Measurements from ENCODE around the gene PRRT1. TPM values are rescaled to one million over a fixed set of nuclear protein-coding genes. Genes with fewer than 3 reads are reported as not detected.
"Not testable (repeated sequence)": the region's sequence is repeated elsewhere in the genome, so short reads cannot be mapped to it uniquely, and the experiment has no call there.

PRRT1 gene
- polyA plus RNA-seq, 1 donor: 1.3 TPM

DNA sequence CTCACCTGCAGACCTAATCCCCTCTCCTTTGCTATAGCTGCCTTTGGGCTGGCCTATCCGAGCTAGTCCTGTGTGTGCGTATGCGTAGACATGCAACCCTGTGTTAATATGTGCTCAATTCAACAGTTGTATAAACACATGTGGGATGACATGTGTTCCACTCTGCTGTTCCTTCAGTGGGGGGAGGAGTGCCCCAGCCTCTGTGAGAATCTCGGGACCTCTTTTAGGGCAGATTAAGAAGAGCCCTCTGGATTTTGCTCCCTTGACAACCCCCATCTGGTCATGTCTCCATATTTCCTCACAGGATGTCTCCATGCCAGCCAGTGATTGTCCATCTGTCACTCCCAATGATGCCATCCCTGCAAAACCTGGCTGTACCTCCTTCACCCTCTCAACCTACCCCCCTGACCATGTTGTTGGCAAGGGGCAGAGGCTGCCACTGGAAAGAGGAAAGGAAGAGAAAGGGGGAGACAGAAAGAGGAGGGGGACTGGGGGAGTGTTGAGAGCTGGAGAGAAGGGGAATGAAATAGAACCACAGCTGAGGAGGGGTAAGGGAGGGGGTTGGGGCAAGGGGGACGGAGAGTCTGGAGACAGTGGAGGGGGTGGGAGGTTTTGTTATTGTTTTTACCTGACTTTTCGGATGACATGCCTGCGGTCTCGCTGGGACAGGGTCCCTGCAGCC lies 417 bp downstream of the PRRT1 start:
- no peak for DNase-seq (ENCODE audit: low read depth)

DNA sequence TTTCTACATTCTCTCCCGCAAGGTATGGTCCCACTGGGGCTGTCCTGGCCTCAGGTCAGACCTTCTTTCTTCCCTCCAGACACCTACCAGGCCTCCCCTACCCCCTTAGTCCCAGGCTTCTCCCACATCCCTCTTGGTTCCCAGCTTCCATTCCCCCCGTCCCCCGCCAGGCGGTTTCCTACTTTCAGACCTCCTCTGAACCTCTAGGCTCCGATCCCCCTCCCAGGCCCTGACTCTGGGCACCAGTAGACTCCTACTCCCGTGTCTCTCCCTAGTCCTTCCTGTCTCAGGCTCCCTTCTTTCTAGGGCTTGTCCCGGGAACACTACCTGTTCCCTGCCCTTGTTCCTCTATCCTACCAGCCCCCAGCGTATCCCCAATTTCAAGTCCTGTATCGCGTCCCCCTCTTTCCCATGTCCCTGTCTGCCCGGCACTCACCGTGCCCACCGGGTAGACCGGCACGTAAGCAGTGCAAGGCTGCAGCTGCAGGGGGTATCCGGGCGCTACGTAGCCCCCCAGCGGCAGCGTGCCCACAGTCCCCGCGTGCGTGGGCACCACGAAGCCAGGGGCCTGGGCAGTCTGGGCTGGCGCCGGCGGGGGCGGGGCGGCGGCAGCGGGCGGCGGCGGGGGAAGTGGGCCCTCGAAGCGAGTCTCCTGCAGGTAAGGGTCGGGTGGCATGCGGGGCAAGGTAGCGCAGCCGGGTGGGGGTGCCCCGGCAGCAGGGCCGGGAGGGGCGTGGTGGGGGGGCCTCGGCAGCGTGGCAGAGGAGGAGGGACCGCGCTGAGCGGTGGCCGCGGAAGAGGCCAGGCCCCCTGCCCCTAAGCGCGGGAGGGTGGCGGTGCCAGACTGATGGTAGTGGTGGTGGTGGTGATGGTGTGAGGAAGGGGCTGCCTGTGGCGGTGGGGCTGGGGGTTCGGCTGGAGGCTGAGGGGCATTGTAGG lies 1.5 kb downstream of the PRRT1 start:
- no peak for DNase-seq (ENCODE audit: low read depth)

DNA sequence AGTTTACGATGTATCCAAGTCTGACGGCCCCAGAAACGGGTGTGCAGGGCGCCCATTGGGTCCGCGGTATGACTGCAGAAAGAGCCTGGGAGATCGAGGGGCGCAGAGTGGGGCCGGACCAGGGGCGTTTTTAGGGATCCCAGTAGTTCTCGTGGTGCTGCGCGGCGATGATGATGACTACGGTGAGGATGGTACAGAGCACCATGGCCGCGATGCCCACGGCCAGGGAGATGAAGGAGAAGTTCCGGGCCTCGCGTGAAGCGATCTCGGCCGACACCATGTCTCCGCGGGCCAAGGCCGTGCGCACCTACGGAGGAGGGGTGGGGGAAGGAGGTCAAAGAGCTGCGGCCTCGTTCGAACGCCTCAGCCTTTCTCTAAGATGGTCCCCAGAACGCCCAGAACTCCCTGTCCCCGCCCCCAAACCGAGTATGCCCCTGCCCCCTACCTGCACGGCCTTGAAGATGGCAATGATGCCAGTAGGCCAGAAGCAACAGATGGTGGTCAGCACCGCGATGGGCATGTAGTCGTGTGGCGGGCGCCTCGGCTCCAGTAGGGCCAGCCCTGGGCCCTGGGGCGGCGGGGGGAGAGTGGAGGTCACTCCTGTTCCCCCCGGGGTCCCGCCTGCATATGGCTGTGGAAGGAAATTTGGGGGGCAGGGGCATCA lies 2.5 kb downstream of the PRRT1 start:
- DNase-seq (ENCODE audit: low read depth): no peak

DNA sequence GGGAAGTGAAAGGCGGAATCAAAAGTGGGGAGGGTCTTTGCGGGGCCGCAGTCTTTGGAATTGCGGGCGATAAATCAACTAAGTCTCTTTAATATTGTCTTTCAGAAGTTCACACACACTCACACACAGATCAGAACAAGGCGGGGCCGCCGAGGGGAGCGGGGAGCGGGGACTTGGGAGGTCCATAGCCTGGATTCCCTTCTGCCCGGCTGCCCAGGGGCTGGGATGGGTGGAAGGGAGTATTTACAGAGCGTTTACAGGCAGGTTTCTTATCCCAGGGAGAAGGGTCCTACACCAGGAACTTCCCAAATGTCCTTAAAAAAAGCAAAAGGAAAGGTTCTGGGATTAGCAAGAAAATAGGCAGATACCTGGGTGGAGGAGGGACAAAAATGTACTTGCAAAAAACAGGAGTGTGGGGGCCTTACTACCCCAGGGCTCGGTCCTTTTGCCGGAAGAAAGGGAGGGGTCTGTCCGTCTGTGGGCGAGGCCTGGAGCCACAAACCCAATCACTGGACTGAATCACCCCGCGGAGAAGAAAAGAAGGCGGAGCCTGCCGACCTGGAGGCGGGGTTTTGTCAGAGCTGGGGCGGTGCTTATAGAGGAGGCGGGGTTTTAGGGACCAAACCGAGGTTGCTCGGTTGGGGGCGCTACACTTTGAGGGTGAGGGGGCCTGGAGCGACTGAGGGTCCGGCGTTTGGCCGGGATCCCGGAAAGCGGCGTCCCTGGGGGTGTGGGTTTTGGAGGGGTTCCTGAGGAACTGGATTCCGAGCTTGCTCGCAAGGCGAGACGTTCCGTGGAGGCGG lies 3.2 kb downstream of the PRRT1 start:
- no peak for DNase-seq (ENCODE audit: low read depth)

DNA sequence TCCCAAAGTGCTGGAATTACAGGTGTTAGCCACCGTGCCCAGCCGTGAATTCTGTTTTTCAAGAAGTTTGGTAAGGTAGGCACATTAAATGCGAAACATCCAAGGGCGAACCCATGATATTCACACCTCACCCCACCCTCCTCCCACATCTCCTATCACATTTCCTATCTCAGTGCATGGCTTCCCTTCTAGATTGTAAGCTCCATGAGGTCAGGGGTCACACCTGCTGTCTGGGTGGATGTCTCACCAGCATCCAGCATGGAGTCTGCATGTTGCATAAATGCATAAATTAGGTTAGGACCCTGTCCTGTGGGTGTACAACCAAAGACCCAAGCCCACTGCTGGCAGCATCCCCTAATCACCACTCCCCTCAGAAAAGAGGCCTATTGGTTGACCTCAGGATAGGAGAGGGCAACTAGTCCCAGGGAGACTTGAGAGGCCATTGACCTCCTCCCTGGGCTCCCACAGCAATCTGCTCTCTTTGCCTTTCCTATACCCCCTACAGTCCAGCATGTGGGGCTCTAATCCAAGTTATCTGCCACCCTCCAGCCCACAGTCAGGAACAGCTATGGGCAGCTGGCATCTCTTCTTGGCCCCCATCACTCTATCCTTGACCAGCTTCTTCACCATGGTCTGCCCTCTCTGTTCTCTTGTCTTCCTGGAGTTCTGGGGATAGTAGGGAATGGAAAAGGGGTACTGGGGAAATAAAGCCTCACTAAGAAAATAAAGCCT lies 4.2 kb downstream of the PRRT1 start:
- DNase-seq (ENCODE audit: low read depth): no peak

DNA sequence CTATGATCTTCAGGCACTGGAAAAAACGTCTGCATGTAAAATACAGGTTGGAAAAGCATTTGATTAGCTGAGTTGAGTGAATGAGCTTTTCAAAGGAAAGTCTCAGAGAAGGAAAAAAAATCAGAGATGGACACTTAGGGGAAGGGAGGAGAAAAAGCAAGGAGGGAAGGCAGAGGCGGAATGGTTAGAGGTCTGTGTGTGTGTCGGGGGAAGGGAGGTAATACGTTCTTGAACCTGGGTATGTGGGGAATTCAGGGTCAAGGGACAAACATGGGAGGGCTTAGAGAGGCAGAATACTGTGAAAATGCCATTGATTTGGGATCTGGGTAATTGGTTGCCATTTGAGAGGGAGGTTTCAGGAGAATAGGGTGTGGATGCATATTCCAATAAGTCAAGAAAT lies 5.1 kb downstream of the PRRT1 start:
- no peak for DNase-seq (ENCODE audit: low read depth)

DNA sequence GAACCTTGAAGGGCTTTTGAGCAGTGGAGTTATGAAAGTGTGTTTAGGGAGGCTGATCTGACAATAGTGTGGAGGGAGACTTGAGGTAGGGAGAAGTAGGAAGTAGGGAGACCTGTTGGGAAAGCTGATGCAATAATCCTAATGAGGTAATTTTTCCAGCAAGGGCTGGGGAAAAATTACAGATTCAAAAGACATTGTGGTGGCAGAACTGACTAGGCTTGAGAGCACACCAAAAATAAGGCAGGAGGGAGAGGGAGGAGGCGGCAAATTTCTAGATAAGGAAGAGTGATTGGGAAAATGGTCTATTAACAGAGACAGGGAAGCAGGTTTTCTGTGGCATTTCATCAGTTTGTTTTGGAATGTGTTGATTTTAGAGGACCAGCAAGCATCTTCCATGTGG lies 5.5 kb downstream of the PRRT1 start:
- no peak for DNase-seq (ENCODE audit: low read depth)

DNA sequence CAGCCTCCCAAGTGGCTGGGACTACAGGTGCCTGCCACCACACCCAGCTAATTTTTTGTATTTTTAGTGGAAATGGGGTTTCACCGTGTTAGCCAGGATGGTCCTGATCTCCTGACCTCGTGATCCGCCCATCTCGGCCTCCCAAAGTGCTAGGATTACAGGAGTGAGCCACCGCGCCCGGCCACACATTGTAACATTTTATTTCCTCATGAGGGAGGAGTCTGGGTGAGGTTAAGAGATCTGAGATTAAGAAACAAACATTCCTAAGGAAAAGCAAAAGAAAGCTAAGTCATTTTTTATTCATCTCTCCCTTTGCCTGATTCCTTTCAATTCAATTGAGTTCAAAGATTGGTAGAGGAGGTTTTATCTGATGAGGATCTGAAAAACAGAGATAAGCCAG lies 7.5 kb downstream of the PRRT1 start:
- DNase-seq (ENCODE audit: low read depth): not testable (repeated sequence)

DNA sequence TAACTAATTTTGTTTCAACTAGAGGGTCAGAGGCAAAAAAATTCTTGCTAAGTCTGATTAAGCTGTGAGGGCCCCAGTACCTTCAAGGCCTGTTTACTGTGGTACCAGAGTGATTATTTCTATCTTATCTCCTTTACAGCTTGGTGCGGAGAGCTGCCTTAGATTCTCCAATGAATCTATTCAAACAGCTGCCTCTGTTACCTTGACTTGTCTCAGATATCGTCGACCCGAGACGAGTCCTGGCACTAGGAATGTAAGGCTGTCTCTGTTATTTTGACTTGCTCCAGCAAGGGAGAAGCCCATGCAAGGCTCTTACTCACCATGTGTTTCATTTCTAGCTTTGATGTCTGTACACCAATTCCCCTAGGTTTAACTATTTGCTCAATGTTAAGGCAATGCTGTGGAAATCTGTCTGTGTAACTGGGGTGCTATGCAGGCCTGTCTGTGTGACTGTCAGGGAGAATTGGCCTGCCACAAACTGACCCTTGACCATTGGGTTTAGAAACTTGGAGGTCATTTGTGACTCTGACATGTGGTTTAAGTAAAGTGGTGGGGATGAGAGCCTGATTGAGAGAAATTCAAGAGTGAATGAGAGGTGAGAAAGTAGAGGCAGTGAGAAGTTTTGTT lies 11.2 kb downstream of the PRRT1 start:
- DNase-seq (ENCODE audit: low read depth): no peak

DNA sequence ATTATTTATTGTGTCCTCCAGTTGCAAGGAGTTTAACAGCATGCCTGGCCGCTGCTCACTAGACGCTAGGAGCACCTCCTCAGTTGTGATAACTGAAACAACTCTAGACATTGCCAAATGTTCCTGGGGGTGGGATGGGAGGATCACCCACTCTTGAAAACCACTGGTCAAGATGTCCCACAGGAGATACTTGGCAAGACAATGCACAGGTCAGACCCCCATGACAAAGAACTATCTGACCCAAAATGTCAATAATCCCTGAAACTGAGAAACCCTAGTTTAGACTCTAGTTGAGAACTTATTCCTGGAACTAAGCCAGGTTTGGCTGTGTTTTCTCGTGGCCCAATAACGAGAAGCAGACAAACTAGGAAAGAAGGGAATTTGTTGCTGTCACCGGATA lies 12.1 kb downstream of the PRRT1 start:
- no peak for DNase-seq (ENCODE audit: low read depth)

DNA sequence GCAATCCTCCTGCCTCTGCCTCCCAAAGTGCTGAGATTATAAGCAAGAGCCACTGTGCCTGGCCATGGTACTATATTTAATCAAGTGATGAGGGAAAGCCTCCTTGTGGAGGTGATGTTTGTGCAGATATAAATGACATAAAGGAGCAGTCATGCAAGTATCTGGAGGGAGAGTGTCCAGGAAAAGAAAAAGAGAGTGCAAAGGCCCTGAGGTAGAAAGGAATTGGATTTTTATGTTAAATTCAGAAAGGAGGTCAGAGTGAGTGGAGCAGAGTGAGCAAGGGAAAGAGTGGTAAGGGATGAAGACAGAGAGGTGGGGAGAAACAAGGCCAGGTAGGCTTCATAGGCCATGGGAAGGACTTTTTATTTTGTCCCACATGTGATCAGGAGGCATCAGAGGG lies 14.3 kb downstream of the PRRT1 start:
- DNase-seq (ENCODE audit: low read depth): no peak

DNA sequence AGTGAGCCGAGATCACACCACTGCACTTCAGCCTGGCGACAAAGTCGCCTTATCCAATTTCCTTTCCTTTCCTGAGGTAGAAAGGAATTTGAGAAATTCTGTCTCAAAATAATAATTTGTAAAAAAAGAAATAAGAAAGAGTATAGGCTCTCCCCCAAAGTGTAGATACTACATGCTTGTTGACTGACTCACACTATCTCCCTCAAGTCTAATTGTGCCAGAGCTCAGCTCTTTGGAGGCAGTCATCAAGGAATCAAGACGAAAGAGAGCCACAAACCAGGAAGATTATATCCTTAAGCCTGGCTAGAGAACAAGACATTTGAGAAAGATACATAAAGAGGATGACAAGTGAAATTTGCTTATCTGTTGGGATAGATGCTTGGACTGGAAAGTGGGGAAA lies 18.0 kb downstream of the PRRT1 start:
- no peak for DNase-seq (ENCODE audit: low read depth)

DNA sequence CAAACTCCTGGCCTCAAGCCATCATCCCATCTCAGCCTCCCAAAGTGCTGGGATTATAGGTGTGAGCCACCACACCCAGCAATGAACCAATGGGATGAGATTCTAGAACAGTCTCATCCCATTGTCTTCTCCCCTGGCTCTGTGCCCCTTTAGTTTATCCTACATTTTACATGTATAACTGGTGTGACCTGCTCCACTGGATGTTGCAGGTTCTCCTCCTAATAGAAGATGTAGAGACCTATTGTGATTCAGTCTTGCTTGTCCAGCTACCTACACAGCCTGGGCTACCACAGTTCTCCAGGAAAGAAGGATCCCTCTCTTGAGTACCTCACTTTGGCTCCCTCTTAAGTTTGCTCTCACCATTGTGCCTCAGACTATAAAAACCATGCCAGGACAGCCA lies 19.6 kb downstream of the PRRT1 start:
- DNase-seq (ENCODE audit: low read depth): no peak

DNA sequence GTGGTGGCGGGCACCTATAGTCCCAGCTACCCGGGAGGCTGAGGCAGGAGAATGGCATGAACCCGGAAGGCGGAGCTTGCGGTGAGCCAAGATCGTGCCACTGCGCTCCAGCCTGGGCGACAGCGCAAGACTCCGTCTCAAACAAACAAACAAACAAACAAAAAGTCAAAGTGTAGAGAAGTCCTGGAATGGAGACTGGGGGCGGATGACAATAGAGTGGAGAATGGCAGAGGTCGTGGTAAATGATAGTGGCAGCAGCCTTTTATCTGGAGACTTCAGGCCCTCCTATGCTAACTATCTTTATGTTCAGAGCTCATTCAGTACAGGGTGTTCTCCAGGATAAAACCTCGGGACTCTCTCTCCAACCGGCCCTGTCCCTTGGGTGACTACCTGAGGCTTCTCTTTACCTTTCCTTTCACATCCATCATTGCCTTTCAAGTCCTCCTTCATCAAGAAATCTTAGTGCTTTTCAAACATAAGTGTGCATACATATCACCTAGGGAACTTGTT lies 20.2 kb downstream of the PRRT1 start:
- DNase-seq (ENCODE audit: low read depth): no peak

DNA sequence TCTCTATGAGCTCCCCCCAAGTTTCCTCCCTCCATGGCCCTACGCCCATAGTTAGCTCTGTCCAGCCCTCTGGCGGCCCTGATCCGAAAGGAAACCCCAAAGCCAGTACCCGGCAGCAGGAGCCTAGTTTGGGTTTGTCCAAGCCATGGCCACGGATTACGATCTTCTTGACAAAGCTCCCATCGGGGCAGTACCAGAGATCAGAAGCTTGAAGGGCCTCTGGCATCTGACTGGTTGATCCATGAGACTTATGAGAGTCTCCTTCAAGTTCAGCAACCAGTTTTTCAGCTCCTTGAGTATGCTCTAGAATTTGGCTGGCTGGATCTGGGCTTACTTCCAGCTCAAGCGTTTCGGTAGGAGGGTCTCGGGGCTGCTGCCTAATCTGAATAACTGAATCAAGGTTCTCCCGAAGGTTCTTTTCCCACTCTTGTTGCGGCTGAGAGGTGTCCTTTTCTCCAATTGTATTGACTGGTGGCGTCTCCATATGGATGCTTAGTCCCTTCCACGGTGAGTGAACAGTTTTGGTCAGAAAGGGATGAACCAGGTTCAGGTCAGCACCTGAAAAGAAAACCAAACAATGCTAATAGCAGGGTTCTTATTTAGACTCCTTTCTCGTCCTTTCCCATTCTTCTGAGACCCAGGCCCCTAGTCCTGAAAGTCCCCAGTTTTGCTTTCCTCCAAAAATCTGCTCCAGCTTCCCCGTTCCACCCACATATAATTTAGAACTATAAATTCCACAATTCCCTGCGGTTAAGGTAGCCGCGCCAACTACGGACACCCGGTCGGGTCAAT lies 22.2 kb downstream of the PRRT1 start:
- DNase-seq (ENCODE audit: low read depth): no peak

DNA sequence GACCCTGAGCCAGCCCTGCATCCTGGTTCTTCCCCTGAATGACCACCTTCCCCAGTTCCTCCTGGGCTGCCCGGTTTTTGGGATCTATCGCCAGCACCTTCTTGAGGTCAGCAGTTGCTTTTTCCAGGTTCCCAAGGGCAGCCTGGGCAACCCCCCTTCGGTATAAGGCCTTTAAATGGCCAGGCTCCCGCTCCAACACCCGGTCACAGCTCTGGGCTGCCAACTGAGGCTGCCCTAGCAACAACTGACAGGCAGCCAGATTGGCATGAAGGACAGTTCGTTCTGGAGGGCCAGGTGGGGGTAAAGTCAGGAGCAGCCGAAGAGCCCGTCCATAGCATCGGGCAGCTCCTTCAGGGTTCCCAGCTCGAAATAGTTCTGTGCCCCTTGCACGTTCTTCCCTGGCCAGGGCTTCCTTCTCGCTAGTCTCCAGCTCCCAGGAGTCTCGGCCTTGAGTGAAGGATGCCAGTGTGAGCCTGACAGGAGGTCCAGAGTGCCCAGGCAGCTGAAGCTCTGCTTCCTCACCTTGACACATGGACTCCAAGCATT lies 22.9 kb downstream of the PRRT1 start:
- DNase-seq (ENCODE audit: low read depth): no peak

DNA sequence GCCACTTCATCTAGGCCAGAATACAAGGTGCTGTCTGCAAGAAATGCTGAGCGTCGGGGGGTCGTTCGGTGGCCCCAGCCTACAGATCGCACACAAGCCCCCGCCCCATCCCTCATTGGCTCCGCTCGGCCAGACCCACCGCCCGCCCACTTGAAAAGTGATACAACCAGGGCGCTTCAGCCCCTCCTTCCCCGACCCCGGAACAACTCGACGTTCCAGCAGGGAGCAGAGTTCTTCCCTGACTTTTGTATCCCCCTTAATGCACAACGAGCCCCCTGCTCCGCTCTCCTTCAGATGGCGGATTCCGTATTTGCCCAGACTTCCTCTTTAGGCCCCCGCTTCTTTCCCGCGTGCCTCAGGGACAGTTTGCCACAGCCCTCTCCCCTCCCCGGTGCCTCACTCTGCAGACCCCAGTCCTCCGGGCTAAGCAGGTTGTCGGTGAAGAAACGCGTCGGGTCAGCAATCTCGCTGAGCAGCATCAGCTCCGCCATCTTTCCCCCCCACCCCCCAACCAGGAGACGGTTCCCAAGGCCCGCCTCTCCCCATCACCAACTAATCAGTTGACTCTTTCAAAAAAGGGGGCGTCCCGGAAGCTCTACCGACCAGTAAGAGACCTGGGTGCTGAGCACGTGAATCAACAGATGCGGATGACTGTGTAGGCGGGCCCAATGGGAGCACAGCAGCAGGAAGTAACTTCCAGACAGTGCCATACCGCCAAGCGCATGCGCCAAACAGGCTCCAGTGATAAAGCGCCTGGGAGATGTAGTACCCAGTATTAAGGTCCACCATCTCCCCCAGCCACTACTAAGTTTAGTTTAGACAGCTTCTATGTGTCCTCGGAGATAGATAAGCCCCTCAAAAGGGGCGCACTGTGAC lies 23.8 kb downstream of the PRRT1 start, which contains the start of gene ATF6B:
ATF6B (minus strand) TSS at position 530 of the 876 bp plus-strand sequence; CDS start at position 491, 39 bp downstream.
- DNase-seq (ENCODE audit: low read depth): peak; percentile 99

DNA sequence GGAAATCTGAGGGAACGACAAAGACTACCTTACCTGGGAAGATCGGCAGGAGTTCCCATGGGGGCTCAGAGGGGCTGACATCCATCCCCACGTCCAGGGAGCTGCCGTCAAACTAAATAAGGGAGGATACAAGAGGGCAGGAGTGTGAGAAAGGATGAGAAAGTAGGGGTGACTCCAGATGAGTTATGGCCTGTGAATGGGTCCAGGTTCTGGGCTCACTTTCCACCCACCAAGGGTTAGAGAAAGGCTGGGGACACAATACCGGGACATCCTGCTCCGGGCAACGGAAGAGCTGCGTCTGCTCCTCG lies 24.4 kb downstream of the PRRT1 start:
- DNase-seq (ENCODE audit: low read depth): no peak
